GM19324 (cell line): ENCODE data around the gene TMEFF1.

ENCODE experiments used
- ATAC-seq: cut with Tn5 transposase; IDR thresholded peaks from one replicate; pipeline ENCODE4 v1.9.1; 2021; ENCODE audit warnings: mild to moderate bottlenecking, moderate library complexity; ENCODE audit not compliant: unreplicated experiment, low FRiP score

The TMEFF1 gene

DNA sequence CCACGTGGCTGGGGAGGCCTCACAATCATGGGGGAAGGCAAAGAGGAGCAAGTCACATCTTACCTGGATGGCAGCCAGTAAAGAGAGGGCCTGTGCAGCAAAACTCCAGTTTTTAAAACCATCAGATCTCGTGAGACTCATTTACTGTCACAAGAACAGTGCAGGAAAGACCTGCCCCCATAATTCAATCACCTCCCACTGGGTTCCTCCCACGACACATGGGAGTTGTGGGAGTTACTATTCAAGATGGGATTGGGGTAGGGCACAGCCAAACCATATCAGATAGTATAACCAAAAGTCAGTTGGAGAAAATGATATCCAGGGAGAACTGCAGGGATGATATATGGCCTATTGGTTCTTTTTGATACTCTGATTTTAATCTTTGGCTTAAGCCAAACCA is 94.9 kb downstream of the TMEFF1 start:
- no peak for ATAC-seq

DNA sequence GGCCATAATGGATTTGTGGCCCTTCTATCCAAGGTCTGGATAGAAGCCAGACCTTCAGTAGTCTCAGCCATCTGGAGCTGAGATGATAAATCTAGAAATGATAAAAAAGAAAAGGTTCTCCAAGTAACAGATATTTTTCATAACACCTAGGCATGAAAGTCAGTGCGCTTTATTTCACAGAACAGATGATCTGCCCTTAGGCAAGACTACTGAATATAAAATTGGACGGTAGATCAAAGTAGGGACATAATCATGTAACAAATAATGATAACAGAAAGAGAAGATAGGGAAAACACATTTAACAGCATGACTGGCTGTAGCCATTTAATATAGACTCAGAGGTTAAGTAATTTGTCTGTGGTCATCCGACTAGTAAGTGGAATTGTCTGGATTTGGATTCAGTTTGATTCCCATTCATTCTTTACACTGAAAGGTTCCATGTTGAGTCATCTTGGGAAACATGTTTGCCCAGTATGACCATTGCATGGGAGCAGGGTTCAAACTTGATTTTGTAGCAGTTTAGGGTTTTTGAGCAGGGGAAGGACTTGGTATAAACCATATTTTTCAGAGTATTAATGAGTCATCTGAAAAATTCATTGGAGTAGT is 100.8 kb downstream of the TMEFF1 start:
- ATAC-seq = no peak

DNA sequence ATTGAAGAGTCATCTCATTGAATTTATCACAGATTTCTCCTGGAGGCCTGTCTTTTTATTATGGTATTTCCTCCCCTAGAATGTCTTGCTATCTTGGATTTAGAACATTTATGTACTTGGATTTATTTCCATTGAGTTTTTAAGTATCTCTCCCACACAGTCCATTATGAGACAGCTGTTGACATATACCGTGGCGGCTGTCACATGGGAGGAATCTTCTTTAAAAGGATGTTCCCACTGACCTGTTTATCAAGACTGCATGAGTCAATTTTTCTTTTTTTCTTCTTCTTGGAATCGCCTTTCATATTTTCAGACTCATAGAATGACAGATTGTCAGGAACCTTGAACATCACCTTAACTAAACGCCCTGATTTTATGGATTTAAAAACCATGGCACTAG is 102.1 kb downstream of the TMEFF1 start:
- no peak for ATAC-seq

DNA sequence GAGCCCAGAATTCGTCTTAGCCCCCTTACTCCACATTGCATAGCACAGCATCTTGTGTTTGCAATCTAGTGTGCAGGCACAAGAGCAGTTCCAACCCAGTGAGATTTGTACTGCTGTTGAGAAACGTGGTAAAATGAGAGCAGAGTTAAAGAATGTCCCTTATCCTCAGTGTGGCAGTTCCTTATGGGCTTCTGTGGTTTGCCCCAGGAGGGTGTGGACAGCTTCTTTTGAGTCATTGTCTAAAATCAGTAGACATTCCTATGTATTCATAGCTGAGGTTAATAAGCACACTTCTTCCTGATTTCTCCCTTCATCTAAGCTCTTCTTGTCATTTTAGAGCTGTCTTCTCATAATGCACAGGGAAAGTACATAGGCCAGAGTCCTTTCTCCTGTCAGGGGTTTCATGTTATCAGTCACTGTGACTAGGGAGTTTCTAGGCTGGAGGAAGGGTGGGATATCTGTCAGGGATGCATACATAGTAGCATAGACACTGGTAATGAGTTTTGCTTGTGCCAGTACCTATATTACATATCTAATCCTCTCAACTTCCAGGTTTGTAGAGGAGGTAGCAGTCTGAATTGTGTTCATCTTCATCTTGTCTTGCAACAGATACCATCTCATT is 102.9 kb downstream of the TMEFF1 start:
- no peak for ATAC-seq

DNA sequence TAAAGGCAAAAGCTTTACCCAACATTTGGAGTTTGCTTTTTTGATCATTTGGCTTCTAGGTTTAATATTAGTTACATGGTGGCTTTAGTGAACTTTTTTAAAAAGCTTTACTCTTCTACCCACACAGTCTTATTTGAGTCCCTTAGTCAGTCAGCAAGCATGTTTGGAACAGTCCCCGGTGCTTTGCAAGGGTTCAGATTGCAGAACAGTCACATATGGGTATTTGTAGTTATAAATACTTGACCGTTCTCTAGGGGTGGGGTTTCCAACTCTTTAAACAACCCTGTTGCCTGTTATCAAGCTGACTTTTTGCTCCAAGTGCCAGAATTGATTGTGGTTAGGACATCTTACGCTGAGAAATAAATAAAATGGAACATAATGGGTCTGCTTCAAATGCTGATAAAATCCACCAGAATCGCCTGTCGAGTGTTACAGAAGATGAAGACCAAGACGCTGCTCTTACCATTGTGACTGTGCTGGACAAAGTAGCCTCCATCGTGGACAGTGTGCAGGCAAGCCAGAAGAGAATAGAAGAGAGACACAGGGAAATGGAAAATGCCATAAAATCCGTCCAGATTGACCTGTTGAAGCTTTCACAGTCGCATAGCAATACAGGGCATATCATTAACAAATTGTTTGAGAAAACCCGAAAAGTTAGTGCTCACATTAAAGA is 105.0 kb downstream of the TMEFF1 start, which contains the start of gene CAVIN4:
Gene CAVIN4 (plus strand): TSS at position 304 of the 673 bp plus-strand sequence. CDS start 65 bp downstream, at position 369.
- ATAC-seq = no peak

DNA sequence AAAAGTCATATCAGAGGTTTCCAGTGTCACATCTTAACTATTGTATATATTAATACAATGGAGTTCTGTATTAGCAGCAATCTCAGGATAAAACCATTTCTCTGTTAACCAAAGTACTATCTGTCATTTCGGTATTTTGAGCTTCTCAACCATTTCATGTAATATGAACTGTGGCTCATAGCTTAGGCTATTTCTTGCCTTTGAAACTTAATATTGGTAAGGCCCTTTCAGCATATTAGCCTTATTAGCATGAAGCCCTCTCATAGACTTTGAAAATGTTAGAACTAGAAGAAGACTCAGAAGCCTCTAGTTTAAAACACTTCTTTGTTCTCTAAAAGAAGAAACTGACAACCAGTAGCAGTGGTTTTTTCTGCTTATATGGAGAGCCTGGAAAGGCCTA is 105.7 kb downstream of the TMEFF1 start:
- ATAC-seq = no peak

DNA sequence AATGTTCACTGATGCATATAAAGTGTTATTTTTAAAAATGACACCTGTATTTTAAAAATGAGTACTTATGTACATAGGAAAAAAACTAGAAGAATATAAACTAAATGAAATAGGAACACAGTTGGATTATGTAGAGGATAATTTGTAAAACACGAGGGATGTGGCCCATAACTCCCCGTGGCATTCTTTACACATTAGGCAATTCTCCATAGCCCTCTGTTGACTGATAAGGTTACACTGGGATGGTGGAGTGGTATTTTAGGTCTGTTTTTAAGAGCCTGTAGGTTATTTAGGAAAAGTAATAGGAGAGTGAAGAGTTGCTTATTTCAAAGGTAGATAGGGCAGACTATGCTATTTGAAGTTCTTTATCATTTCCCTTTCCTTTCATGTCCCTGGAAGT is 106.7 kb downstream of the TMEFF1 start:
- ATAC-seq = no peak

DNA sequence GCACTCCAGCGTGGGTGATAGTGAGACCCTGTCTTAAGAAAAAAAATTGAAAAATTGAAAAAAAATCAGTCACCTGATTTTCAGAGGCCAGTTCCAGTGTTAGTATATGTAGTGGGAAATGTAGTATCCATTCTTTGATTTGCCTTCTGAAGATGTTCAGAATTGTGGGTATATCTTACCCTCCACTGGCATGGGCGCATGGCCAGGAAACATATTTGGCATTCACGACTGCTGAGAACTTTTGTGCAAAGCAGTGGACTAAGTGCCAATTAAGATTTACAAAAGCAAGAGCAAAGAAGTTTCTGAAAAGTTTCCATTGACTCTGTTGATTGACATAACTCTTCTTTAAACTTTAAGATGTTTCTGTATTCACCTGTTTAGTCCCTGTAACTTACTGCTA is 107.3 kb downstream of the TMEFF1 start:
- ATAC-seq = no peak

DNA sequence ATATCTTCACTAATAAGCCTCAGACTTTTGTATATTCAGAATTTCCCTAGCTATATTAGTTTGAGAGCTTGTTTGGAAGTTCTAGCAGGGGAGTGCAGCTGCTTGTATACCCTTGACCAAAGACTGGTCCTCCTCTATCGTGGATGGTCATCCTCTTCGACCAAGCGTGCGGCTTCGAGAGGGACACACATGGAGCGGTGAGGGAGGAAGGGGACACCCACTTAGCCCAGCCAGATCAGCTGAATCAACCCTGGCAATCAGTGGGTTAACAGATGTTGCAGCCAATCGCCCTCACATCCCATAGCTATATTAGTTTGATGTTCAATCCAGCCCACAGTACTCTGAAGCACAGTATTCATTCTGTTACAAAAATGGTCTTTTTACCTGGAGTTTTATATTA is 108.1 kb downstream of the TMEFF1 start:
- ATAC-seq = no peak

DNA sequence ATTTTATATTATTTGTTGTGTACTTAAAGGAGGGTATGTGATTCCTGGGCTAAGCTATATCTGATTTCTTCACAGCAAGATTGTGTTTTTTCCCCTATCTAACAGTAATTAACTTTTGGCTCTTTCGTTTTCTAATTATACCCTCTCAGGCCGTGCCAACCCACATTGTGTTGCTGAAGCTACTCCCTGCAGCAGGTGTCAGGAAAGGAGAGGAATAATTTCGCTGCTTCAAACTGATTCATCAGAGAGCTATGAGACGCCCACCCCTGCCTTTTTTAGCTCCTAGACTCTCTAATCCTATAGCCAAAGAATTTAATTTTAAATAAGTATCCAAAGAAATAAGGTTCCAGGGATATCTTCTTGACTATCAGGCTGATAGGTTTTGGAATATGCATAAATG is 108.7 kb downstream of the TMEFF1 start:
- ATAC-seq = no peak

DNA sequence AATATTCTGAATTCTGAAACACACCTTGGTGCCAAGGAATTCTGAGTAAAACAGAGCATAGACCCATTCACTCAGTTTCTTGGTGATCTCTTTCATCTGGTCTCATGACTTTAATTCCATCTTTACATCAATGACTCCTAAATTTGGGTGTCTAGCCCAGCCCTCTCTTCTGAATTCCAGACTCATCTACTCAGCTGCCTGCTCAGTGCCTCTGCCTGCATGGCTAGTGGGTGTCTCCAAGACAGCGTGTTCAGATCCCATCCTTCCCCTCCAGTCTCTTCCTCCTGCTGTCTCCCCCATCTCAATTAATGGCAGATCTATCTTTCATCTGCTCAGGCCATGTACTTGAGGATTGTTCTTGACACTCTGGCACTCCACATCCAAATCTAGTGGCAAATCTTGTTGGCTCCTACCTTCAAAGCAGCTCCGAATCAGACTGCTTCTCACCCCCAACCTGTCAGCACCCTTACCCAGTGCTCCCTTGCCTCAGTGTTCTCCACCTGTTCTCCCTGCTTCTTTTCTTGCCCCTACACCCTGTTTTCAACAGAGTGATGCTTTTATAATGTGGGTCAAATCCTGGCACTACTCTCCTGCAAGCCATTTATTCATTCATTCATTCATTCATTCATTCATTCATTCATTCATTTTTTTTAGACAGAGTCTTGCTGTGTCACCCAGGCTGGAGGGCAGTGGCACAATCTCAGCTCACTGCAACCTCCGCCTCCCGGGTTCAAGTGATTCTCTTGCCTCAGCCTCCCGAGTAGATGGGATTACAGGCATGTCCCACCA is 110.3 kb downstream of the TMEFF1 start:
- no peak for ATAC-seq

DNA sequence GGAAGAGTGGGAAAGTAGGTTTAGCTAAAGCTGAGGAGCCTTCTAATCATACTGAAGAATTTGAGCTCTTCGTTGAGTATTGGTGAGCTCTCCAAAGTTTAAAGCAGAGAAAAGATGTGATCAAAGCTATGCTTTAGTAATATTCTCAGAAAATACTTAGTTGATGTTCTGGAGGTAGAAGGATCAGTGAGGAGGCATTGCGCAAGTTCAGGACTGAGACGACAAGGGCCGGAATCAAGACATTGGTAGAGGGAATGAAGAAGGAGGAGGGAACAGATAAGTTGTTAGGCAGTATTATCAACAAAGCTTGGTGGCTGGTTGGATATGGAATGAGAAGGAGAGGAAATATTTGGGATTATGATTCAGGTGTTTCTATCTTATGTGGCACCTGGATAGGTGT is 112.0 kb downstream of the TMEFF1 start:
- no peak for ATAC-seq

DNA sequence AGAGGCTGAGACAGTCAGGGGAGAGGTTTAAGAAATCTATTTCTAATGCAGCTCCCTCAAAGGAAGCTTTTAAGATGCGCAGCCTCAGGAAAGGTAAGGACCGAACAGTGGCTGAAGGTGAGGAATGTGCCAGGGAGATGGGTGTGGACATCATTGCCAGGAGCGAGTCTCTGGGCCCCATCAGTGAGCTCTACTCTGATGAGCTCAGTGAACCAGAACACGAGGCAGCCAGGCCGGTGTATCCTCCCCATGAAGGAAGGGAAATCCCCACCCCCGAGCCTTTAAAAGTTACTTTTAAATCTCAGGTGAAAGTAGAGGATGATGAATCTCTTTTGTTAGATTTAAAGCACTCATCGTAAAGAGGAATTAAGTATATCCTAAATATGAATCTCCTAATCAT is 113.1 kb downstream of the TMEFF1 start:
- no peak for ATAC-seq

DNA sequence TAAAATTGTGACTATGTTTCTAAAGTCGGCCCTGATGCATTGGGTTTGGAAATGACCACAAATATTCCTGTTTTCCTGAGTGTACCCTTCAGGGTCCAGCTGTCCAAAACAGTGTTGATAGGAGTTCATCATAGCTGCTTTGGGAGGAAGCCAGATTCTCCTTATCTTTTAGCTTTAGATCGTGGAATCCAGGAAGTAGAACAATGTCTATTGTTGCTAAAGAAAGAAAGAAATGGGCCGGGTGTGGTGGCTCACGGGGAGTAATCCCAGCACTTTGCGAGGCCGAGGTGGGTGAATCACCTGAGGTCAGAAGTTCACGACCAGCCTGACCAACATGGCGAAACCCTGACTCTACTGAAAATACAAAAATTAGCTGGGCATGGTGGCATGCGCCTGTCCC is 114.4 kb downstream of the TMEFF1 start:
- ATAC-seq = no peak

DNA sequence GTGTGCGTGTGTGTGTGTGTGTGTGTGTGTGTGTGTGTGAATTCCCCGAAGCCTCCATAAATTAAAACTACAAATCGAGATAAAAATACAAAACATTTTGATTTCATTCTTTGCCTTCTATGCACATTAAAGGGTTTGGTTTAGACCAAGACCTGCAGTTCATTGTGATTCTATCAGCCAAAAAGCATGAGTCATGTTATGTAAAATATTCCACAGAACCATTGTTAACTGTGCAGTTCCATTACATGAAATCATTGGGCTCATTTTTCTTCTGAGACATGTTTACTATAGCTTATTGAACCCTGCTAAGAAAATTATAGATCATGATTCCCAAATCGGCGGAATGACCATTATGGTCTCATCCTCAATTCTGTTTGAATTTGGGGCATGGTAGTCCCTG is 116.6 kb downstream of the TMEFF1 start:
- ATAC-seq = no peak

DNA sequence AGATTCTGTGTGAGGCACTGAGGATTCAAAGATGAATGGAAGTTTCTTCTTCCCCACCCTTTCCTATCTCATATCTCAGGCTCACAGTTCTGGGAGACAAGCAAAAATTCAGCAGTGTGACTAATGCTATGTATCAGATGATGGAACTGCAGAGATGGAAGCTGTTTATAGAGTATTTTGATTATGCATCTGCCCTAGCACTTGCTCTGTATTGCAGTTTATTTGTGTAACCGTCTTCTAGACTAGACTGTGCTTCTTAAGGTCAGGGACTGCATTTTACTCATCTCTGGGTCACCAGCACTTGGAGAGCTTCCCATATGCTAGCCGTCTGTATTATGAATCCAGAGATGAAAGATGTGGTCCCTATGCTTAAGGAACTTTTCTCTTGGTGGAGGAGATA is 117.5 kb downstream of the TMEFF1 start:
- ATAC-seq = no peak

DNA sequence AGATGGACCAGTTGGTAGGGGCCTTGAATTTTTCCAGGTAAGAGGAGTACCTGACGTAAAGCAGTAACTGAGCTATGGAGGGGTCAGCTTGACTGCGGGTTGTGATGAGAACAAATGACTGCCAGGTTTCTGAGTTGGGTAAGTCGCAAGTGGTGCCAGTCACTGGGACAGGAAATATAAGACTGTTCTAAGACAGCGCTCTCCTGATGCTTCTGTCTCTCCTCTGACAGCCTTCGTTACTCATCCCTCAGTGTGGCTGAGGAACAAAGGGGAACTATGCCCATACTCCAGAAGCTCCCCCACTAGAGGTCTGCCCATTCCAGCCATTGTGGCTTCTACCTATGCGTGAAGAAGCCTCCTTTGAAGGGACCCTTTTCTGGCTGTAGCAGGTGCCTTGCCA is 118.2 kb downstream of the TMEFF1 start:
- ATAC-seq = no peak

DNA sequence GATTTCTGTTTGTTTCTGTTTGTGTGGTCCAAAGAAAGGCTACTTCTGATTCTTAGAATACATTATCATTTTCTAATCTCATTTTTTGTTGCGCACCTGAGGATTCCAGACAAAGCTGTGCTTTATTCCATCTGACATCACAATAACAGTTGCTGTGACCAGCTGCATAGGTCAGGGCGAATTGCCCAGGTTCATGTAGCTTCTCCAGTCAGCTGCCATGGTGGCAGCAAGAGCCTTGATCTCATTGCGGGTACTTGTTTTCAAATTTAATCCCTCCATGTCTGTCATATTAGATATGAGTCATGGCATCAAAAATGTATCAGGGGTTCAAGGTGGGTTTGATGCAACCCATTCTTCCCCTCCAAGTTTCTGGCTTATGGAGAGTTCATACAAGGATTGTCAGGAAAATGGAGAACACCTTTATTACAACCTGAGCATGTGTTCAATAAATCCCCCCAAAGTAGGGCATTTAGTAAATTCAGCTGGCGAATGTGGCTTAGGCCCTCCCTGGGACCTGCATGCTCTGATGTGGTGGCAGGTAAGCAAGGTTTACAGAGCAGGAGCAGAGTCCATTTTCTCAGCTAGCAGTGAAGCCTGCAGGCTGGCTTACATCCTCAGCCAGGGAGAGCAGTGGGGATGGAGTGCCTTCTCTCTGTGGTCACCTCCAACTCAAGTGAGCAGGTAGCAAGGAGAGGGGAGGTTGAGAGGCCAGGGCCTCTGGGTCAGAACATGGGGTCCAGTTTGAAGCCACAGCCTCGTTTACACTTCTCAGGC is 118.9 kb downstream of the TMEFF1 start:
- ATAC-seq = no peak

DNA sequence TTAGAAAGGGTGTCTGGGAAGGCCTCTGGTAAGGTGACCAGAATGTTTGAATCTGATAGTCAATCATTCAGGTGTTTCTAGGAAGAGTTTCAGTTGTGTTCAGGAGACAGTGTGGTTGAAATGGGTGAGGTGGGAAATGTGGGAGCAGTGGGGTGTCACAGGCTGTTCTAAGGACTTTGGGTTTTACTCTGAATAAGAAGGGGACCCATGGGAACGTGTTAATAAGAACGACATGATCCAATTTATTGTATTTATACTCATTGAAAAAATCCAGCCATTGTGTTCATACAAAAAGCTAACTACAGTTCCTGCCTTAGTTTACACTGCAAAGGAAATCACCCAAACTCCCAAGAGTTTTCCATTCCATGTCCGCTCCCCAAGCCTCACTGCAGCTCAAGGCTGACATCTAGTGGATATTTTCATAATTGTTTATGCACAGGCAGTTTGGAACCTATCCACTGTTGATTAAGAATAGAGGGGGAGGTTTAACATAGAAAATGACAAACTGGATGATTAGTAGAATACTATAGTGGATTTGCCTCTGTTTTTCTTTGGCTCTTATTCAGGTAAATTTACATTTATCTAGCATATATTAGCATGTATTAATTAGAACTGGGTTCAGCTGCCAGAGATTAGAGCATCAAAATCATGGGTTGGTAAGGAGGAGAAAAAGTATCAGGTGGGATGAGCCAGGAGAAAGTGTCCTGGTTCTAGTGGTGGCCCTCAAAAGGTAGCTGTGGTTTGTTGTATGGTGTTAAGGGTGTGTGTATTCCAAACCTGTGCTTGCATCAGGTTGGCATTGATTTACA is 122.6 kb downstream of the TMEFF1 start:
- ATAC-seq = no peak

DNA sequence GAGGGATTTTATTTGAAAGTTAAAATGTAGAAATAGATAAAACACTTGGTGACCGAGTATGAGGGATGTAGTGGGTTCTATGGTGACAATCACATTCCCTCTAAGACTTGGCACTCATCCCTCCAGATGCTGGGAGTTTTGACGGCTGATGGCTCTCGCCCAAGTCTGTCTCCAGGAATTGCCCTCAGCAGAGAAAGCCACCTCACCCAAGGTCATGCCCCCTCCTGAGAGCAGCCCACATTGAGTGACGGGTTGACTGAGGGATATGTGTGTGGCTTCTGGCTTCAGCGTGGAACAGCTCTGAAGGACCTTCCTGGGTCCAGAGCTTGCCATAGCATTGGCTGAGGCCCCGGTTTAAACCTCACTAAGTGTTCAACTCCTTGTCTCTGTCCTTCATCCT is 124.3 kb downstream of the TMEFF1 start:
- ATAC-seq = no peak
